Erythroblast (primary cell): ENCODE results near the gene UBIAD1.

Experiments used
- GATA1 ChIP-seq: IDR thresholded peaks from 2 replicates; pipeline ENCODE4 v1.6.1; 2011; ENCODE audit warnings: low read depth, mild to moderate bottlenecking, control low read depth, low read length, moderate library complexity
- POLR2A ChIP-seq: IDR thresholded peaks from 2 replicates; pipeline ENCODE4 v1.6.1; 2011; ENCODE audit warnings: mild to moderate bottlenecking, low read length

DNA sequence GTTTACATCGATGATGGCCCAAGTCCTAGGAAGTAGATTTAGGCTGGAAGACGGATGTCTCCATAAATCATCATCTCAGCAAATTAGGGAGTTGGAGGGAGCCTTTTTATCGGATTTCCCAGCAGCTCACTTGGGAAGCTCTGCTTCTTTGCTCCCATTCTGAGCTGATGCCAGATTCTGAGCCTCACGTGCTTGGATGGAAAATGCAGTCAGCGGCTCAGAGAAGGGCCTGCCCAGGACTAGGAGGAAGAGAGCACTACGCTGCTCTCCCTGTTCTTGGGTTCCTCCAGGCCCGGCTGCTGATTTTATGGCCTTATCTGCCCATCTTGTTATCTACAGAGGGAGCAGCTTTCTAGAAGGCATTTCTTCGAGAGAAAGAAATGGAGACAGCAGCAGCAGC is 42.0 kb downstream of the UBIAD1 start:
- TF ChIP-seq POLR2A (no peak), GATA1 (no peak)
